Right atrium auricular region (tissue), 2 donors: ENCODE measurements around the gene ZNF385B. TPM values are rescaled to one million over a fixed set of nuclear protein-coding genes. Genes with fewer than 3 reads are reported as not detected.

Experiments used
- DNase-seq: peaks from one replicate; pipeline ENCODE4 v3.0.0-alpha.2; 2019; ENCODE audit warnings: low spot score
- H3K27ac ChIP-seq, 2 donors: fragments of 200-600 bp; sonication (generic); 1 replicate in 1 of 2; 2 replicates in 1 of 2; pipeline ENCODE4 v1.5.1; 2016 to 2019
- H3K27me3 ChIP-seq, 2 donors: fragments of 200-600 bp; sonication (generic); one replicate each; pipeline versions ENCODE4 v1.5.1 to v1.6.0; 2017 to 2019
- H3K36me3 ChIP-seq: fragments of 200-600 bp; sonication (generic); one replicate; pipeline ENCODE4 v1.5.1; 2016
- H3K4me1 ChIP-seq, 2 donors: fragments of 200-600 bp; sonication (generic); one replicate each; pipeline versions ENCODE4 v1.5.1 to v1.6.0; 2017 to 2019
- H3K4me3 ChIP-seq, 2 donors: fragments of 200-600 bp; sonication (generic); 1 replicate in 1 of 2; 2 replicates in 1 of 2; pipeline ENCODE4 v1.5.1; 2017 to 2019; ENCODE audit warnings: mild to moderate bottlenecking in 1 of 2, moderate library complexity in 1 of 2
- H3K9me3 ChIP-seq, 2 donors: fragments of 200-600 bp; sonication (generic); one replicate each; pipeline ENCODE4 v1.5.1; 2019
- total RNA-seq, 2 donors: library from RNA; depleted of rRNA; stranded (reverse); fragments of >200 nt; gene quantifications; one replicate each; pipeline ENCODE4 v1.1.0, GENCODE V29; 2016
- TF ChIP-seq, protein P1 (sequence below), 2 donors: fragments of 200-600 bp; sonication (generic); IDR thresholded peaks; one replicate each; pipeline ENCODE4 v1.5.1; 2019; ENCODE audit warnings: antibody characterized with exemption in 2 of 2

ZNF385B gene
- total RNA-seq, 2 donors from 2014 or later = 23.2 to 33.3 TPM

- H3K9me3 ChIP-seq = no peaks in the 10 kb centered on the region
- TF ChIP-seq, protein P1, sequence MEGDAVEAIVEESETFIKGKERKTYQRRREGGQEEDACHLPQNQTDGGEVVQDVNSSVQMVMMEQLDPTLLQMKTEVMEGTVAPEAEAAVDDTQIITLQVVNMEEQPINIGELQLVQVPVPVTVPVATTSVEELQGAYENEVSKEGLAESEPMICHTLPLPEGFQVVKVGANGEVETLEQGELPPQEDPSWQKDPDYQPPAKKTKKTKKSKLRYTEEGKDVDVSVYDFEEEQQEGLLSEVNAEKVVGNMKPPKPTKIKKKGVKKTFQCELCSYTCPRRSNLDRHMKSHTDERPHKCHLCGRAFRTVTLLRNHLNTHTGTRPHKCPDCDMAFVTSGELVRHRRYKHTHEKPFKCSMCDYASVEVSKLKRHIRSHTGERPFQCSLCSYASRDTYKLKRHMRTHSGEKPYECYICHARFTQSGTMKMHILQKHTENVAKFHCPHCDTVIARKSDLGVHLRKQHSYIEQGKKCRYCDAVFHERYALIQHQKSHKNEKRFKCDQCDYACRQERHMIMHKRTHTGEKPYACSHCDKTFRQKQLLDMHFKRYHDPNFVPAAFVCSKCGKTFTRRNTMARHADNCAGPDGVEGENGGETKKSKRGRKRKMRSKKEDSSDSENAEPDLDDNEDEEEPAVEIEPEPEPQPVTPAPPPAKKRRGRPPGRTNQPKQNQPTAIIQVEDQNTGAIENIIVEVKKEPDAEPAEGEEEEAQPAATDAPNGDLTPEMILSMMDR (IDR thresholded peaks at IDR 0.05) = peak; percentile 72 to 75
- no peaks in the 10 kb centered on the region for H3K4me1 ChIP-seq
- no peaks in the 10 kb centered on the region for H3K27me3 ChIP-seq
- peak; percentile 87 for DNase-seq
- no peak overlapping the region for H3K27ac ChIP-seq
- H3K4me3 ChIP-seq = no peak overlapping the region
- H3K36me3 ChIP-seq = no peaks in the 10 kb centered on the region
These were observed 439.3 kb downstream of the ZNF385B start for GRCh38 chr2:179422037-179422643.

GRCh38 chr2:179417436-179417949, 443.9 kb downstream of the ZNF385B start:
- TF ChIP-seq, protein P1 (IDR thresholded peaks at IDR 0.05) = no peak
- Histone ChIP-seq H3K36me3 (no peaks in the 10 kb centered on the region), H3K9me3 (no peaks in the 10 kb centered on the region), H3K4me3 (no peak overlapping the region), H3K27me3 (no peaks in the 10 kb centered on the region), H3K4me1 (no peaks in the 10 kb centered on the region), H3K27ac (no peak overlapping the region)
- DNase-seq = no peak

GRCh38 chr2:179412112-179412511, 449.3 kb downstream of the ZNF385B start:
- Histone ChIP-seq H3K27ac (no peak overlapping the region), H3K4me1 (no peaks in the 10 kb centered on the region), H3K9me3 (no peaks in the 10 kb centered on the region), H3K36me3 (no peaks in the 10 kb centered on the region), H3K4me3 (no peak overlapping the region), H3K27me3 (no peaks in the 10 kb centered on the region)
- no peak for DNase-seq
- TF ChIP-seq, protein P1 (IDR thresholded peaks at IDR 0.05) = no peak

DNA sequence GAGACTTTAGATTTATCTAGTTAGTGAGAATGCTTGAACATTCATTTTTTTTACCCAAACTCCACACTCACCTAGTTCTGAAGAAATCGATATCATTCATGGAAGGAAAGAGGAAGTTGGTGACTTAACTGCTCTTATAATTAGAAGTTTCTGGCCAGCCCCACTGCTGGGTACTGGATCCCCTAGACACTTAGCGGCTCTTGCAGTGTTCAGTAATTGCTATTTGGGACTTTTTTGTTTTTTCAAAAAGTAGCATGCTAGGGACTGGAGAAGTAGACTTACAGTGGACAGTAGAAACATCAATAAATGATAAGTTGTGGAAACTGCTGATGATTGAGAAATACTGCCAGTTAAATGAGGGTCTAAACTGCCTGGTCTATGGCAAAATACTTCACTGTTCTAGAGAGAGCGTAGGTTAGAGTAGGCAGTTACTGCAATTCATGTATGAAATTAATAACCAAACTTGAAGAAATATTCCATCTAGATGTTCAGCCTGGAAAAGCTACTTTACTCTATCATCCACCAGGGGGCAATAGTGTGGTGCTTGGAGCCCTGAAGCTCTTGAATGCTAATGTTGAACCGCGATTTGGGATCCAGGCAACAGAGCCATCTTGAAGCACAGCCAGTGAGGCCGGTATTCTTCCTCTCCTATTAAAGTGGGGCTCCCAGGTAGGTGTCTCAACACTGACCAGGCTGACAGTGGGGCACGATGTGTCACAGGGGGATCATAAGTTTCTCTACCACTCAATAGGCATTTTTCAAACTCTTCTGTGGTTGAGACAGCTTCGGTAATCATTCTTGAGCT, 450.7 kb downstream of the ZNF385B start:
- Histone ChIP-seq H3K9me3 (no peaks in the 10 kb centered on the region), H3K27ac (no peak overlapping the region), H3K36me3 (no peaks in the 10 kb centered on the region), H3K27me3 (no peaks in the 10 kb centered on the region), H3K4me1 (no peaks in the 10 kb centered on the region), H3K4me3 (no peak overlapping the region)
- DNase-seq = peak; percentile 69
- TF ChIP-seq, protein P1 (IDR thresholded peaks at IDR 0.05) = peak; percentile 79 to 84

GRCh38 chr2:179403624-179404023, 457.8 kb downstream of the ZNF385B start:
- no peaks in the 10 kb centered on the region for H3K36me3 ChIP-seq
- no peak overlapping the region for H3K4me3 ChIP-seq
- no peak overlapping the region for H3K27ac ChIP-seq
- H3K4me1 ChIP-seq = no peaks in the 10 kb centered on the region
- no peaks in the 10 kb centered on the region for H3K27me3 ChIP-seq
- no peaks in the 10 kb centered on the region for H3K9me3 ChIP-seq
- DNase-seq = no peak
- TF ChIP-seq, protein P1 (IDR thresholded peaks at IDR 0.05) = no peak
